Stimulated activated CD4-positive, alpha-beta T cell treated with anti-CD3 and anti-CD28 coated beads, Interleukin-4, amount 100 ng/mL, for 48 hours (primary cell): ENCODE data around the gene TPD52L1.
"Not testable (repeated sequence)": the region's sequence is repeated elsewhere in the genome, so short reads cannot be mapped to it uniquely, and the experiment has no call there.

Experiments used
- DNase-seq, 2 donors: peaks; one replicate each; pipeline ENCODE4 v3.0.0-alpha.2; 2020; ENCODE audit warnings: low read depth in 2 of 2

Gene TPD52L1

GRCh38 chr6:125140808-125141207, 12.8 kb upstream of the TPD52L1 start:
- DNase-seq, result no peak

- no peak for DNase-seq
Observed at GRCh38 chr6:125142618-125143017, 11.0 kb upstream of the TPD52L1 start.

- DNase-seq, result no peak
Observed at GRCh38 chr6:125144822-125145221, 8.8 kb upstream of the TPD52L1 start.

- DNase-seq, result no peak
Observed at GRCh38 chr6:125149256-125150144, 4.1 kb upstream of the TPD52L1 start.

GRCh38 chr6:125151700-125152099, 1.9 kb upstream of the TPD52L1 start:
- no peak for DNase-seq

- no peak for DNase-seq
Observed at GRCh38 chr6:125154118-125154760, 666 bp downstream of the TPD52L1 start.

- DNase-seq, result no peak
Observed at GRCh38 chr6:125154761-125155135, 1.2 kb downstream of the TPD52L1 start.

- no peak for DNase-seq
Observed at GRCh38 chr6:125155344-125155743, 1.8 kb downstream of the TPD52L1 start.

- DNase-seq, result no peak
Observed at GRCh38 chr6:125156496-125156895, 2.9 kb downstream of the TPD52L1 start.

GRCh38 chr6:125157280-125157679, 3.7 kb downstream of the TPD52L1 start:
- no peak for DNase-seq

- DNase-seq, result no peak
Observed at GRCh38 chr6:125157725-125158124, 4.2 kb downstream of the TPD52L1 start.

- not testable (repeated sequence) for DNase-seq
Observed at GRCh38 chr6:125163339-125163738, 9.8 kb downstream of the TPD52L1 start.

- DNase-seq, result no peak
Observed at GRCh38 chr6:125163811-125164210, 10.2 kb downstream of the TPD52L1 start.

- DNase-seq, result no peak
Observed at GRCh38 chr6:125164696-125165095, 11.1 kb downstream of the TPD52L1 start.

GRCh38 chr6:125165256-125165655, 11.7 kb downstream of the TPD52L1 start:
- no peak for DNase-seq

- DNase-seq, result no peak
Observed at GRCh38 chr6:125165776-125166175, 12.2 kb downstream of the TPD52L1 start.

- DNase-seq, result no peak
Observed at GRCh38 chr6:125166711-125167110, 13.1 kb downstream of the TPD52L1 start.

GRCh38 chr6:125167579-125167978, 14.0 kb downstream of the TPD52L1 start:
- DNase-seq, result no peak

- DNase-seq, result no peak
Observed at GRCh38 chr6:125169058-125169457, 15.5 kb downstream of the TPD52L1 start.

GRCh38 chr6:125169522-125169921, 15.9 kb downstream of the TPD52L1 start:
- no peak for DNase-seq

- no peak for DNase-seq
Observed at GRCh38 chr6:125170376-125170775, 16.8 kb downstream of the TPD52L1 start.

GRCh38 chr6:125173341-125174095, 19.9 kb downstream of the TPD52L1 start:
- no peak for DNase-seq
